Measurements from ENCODE around the gene TMEM240.
"Not testable (repeated sequence)": the region's sequence is repeated elsewhere in the genome, so short reads cannot be mapped to it uniquely, and the experiment has no call there.

DNA sequence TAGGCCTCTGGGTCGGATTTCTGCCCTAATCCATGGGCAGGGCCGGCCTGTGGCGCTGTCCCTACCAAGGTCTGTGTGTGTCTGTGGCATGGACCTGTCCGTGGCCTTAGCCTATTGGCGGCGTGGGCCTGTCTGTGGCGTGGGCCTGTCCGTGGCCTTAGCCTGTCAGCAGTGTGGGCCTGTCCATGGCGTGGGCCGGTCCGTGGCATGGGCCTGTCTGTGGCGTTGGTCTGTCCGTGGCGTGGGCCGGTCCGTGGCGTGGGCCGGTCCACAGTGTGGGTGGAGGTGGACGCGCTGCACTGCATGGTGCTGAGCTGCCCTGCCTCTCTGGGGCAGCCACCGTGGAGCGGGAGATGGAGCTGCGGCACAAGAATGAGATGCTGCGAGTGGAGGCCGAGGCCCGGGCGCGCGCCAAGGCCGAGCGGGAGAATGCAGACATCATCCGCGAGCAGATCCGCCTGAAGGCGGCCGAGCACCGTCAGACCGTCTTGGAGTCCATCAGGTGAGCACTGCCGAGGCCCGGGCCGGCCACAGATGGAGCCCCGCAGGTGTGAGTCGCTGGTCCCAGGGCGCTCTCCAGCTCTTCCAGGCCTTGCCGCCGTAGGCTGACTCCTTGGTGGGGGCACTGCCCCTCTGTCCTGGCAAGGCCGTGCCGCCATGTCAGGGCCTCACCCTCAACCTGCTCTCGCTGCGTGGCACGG is 20.5 kb downstream of the TMEM240 start:
- TF ChIP-seq, protein P1, sequence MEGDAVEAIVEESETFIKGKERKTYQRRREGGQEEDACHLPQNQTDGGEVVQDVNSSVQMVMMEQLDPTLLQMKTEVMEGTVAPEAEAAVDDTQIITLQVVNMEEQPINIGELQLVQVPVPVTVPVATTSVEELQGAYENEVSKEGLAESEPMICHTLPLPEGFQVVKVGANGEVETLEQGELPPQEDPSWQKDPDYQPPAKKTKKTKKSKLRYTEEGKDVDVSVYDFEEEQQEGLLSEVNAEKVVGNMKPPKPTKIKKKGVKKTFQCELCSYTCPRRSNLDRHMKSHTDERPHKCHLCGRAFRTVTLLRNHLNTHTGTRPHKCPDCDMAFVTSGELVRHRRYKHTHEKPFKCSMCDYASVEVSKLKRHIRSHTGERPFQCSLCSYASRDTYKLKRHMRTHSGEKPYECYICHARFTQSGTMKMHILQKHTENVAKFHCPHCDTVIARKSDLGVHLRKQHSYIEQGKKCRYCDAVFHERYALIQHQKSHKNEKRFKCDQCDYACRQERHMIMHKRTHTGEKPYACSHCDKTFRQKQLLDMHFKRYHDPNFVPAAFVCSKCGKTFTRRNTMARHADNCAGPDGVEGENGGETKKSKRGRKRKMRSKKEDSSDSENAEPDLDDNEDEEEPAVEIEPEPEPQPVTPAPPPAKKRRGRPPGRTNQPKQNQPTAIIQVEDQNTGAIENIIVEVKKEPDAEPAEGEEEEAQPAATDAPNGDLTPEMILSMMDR (conservative IDR thresholded peaks at IDR 0.05; ENCODE audit: low read depth, low read length), result not testable (repeated sequence)
- TF ChIP-seq EZH2phosphoT487 (IDR thresholded peaks at IDR 0.05; ENCODE audit: borderline replicate concordance, low read length); EZH2 (IDR thresholded peaks at IDR 0.05; ENCODE audit: low read length, unreplicated experiment): not testable (repeated sequence)

Measured in PC-3 (cell line).